Measurements from ENCODE around the gene NCCRP1.

The NCCRP1 gene, protein sequence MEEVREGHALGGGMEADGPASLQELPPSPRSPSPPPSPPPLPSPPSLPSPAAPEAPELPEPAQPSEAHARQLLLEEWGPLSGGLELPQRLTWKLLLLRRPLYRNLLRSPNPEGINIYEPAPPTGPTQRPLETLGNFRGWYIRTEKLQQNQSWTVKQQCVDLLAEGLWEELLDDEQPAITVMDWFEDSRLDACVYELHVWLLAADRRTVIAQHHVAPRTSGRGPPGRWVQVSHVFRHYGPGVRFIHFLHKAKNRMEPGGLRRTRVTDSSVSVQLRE

GRCh38 chr19:39196860-39197562, at the start of gene NCCRP1:
Gene NCCRP1 (plus strand): TSS chr19:39196964. CDS start chr19:39196983, 19 bp downstream.
- no peak for DNase-seq (ENCODE audit: insufficient read length, low spot score)
- no peak for FAIRE-seq
- TF ChIP-seq POLR2A (IDR thresholded peaks at IDR 0.05; ENCODE audit: low read depth, low read length): no peak

DNA sequence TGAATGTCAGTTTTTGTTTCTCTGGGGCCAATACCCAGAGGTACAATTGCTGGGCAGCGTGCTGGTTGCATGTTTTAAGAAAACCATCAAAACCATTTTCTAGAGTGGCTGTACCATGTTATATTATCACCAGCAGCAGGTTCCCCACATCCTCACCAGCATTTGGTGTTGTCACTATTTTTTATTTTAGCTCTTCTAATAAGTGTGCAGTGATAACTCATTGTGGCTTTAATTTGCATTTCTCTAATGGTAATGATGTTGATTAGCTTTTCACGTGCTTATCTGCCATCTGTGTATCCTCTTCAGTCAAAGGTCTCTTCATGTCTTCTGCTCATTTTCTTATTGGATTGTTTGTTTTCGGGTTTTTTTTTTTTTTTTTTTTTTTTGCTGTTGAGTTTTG, 49.3 kb upstream of the NCCRP1 start:
- no peak for DNase-seq (ENCODE audit: insufficient read length, low spot score)
- TF ChIP-seq POLR2A (IDR thresholded peaks at IDR 0.05; ENCODE audit: low read depth, low read length): no peak
- FAIRE-seq: no peak

DNA sequence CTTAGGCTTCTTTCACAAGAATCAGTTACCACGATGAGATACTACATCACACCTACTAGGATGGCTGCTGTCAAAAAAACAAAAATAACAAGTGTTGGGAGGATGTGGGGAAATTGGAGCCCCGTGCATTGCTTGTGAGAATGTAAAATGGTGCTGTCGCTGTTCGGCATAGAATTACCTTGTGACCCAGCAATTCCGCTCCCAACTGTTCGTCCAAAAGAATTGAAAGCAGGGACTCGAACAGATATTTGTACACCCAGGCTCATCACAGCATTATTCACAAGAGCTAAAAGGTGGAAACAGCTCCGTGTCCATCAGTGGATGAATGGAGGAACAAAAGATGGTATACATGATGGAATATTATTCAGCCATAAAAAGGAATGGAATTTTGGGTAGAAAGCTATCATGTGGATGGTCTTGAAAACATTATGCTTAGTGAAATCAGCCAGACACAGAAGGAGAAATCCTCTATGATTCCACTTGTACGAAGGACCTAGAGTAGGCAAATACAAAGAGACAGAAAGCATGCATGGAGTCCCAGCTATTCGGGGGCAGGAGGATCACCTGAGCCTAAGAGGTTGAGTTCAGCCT, 47.7 kb upstream of the NCCRP1 start:
- FAIRE-seq (no peak), DNase-seq (ENCODE audit: insufficient read length, low spot score) (no peak)
- TF ChIP-seq POLR2A (IDR thresholded peaks at IDR 0.05; ENCODE audit: low read depth, low read length): no peak

- FAIRE-seq (no peak), DNase-seq (ENCODE audit: insufficient read length, low spot score) (no peak)
- TF ChIP-seq POLR2A (IDR thresholded peaks at IDR 0.05; ENCODE audit: low read depth, low read length): no peak
Measured at GRCh38 chr19:39150235-39150634, 46.5 kb upstream of the NCCRP1 start.

DNA sequence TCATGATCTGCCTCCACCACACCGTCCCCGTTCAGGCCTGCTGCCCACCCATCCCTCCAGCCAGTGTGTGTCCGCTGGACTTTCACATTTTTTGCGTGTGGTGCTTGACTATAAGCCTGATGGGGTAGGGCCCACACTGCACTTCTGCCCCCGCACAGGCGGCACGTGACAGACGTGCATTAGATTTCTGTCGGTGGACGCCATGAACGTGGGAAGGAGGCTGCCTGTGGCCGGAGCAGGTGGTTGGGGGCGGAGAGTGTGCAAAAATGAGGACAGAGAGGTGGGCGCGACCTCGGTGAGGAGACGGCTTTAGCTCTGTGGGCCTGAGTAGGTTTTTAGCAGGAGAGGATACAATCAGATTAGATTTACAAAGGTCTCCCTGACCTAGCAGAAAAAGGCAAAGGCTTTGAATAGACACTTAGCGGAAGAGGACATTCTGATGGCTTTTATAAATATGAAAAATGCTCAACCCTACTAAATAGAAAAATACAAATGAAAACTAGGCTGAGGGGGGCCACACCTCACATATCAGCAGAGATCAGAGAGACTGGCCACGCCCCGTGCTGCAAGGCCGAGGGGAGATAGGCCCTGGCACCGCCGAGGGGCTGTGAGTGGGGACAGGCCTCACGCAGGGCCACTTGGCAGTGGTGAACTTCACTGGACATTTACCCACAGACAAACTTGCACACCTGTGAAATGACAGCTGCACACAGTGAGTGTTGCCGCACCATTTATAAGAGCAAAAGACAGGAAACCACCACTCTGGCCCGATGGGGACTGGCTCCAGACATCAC, 45.8 kb upstream of the NCCRP1 start:
- TF ChIP-seq POLR2A (IDR thresholded peaks at IDR 0.05; ENCODE audit: low read depth, low read length): no peak
- no peak for FAIRE-seq
- no peak for DNase-seq (ENCODE audit: insufficient read length, low spot score)

DNA sequence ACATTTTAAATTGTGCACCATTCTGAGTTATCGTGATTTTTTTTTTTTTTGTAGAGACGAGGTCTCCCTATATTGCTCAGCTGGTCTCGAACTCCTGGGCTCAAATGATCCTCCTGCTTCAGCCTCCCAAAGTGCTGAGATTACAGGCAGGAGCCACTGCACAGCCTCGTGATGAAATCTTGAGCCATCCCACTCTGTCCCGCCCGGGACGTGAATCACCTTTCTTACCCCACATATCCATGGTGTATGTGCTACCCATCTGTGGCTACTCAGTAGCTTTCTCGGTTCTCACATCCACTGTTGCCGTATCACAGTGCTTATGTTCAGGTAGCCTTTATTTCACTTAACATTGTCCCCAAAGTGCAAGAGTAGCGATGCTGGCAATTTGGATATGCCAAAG, 44.7 kb upstream of the NCCRP1 start:
- FAIRE-seq: no peak
- DNase-seq (ENCODE audit: insufficient read length, low spot score): no peak
- no peak for TF ChIP-seq POLR2A (IDR thresholded peaks at IDR 0.05; ENCODE audit: low read depth, low read length)

DNA sequence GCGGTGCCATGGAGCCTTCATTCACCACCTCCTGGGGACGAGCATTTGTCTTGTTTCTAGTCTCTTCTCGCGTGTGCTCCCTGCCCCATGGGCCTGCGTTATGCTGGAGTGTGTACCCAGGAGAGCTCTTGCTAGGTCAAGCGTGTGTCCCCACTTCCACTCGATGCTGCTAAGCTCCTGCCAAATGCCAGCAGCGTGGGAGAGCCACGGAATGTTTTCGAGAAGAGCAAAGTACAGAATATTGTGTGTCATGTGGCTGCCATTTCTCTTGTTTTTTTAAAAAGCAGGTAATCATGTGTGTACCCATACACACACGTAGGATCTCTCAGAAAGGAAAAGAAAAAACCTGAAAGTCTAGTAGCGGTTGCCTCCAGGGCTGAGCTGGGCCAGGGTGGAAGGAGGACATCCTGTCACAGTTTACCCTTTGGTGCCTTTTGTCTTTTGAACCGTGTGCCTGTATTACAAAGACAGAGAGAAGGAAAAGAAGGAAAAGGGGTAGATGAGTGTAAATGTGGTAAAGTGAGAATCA, 42.6 kb upstream of the NCCRP1 start:
- no peak for TF ChIP-seq POLR2A (IDR thresholded peaks at IDR 0.05; ENCODE audit: low read depth, low read length)
- FAIRE-seq (no peak), DNase-seq (ENCODE audit: insufficient read length, low spot score) (no peak)

DNA sequence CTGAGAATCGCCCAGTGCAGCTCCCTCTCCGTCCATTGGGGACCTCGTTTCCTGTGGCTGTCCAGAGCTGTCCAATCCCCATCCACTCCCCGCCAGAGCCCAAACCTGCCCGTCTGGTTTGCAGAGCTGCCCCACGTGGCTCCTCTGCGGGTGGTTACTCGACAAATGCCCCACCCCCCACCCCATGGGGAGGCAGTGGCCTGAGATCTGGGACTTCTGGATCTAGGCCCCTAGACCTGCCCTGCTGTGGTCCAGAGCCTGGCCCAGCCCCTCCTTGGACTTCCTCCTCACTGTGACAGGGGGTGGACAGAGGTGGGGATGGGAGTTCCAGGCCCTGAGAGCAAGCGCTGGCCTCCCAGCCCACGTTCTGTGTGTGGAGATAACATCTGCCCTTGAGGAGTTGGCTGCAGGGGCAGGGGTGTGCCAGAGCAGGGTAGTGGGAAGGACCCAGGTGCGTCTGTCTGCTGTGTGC, 42.1 kb upstream of the NCCRP1 start:
- TF ChIP-seq POLR2A (IDR thresholded peaks at IDR 0.05; ENCODE audit: low read depth, low read length): no peak
- DNase-seq (ENCODE audit: insufficient read length, low spot score): no peak
- no peak for FAIRE-seq

GRCh38 chr19:39155114-39155700, 41.6 kb upstream of the NCCRP1 start:
- TF ChIP-seq POLR2A (IDR thresholded peaks at IDR 0.05; ENCODE audit: low read depth, low read length): no peak
- DNase-seq (ENCODE audit: insufficient read length, low spot score): no peak
- FAIRE-seq: no peak

GRCh38 chr19:39155741-39156140, 41.0 kb upstream of the NCCRP1 start:
- DNase-seq (ENCODE audit: insufficient read length, low spot score) (no peak), FAIRE-seq (no peak)
- TF ChIP-seq POLR2A (IDR thresholded peaks at IDR 0.05; ENCODE audit: low read depth, low read length): no peak

- no peak for TF ChIP-seq POLR2A (IDR thresholded peaks at IDR 0.05; ENCODE audit: low read depth, low read length)
- DNase-seq (ENCODE audit: insufficient read length, low spot score) (peak; percentile 41), FAIRE-seq (no peak)
Measured at GRCh38 chr19:39156326-39157230, 40.2 kb upstream of the NCCRP1 start.

- TF ChIP-seq POLR2A (IDR thresholded peaks at IDR 0.05; ENCODE audit: low read depth, low read length): no peak
- FAIRE-seq (no peak), DNase-seq (ENCODE audit: insufficient read length, low spot score) (no peak)
Measured at GRCh38 chr19:39157275-39157996, 39.3 kb upstream of the NCCRP1 start.

All from H54 (cell line).